IPS-18c (cell line): ENCODE measurements around the gene NEDD4L.

Experiments used
- H3K4me3 ChIP-seq: 2 replicates; pipeline ENCODE4 v1.7.0; 2013; ENCODE audit warnings: low read depth, mild to moderate bottlenecking, low read length, moderate library complexity; ENCODE audit not compliant: insufficient read depth
- H3K9me3 ChIP-seq: one replicate; pipeline ENCODE4 v1.6.1; 2013; ENCODE audit warnings: mild to moderate bottlenecking, low read length, moderate library complexity; ENCODE audit not compliant: control insufficient read depth, insufficient read depth

NEDD4L gene

GRCh38 chr18:58196164-58196563, 152.1 kb downstream of the NEDD4L start:
- Histone ChIP-seq H3K9me3 (no peaks in the 10 kb centered on the region), H3K4me3 (0 out of 2 replicates have a peak overlapping the region, but pooled peaks have one; percentile 46)

- Histone ChIP-seq H3K4me3 (no peak overlapping the region), H3K9me3 (no peaks in the 10 kb centered on the region)
These were observed 153.2 kb downstream of the NEDD4L start for GRCh38 chr18:58196881-58197872.

DNA sequence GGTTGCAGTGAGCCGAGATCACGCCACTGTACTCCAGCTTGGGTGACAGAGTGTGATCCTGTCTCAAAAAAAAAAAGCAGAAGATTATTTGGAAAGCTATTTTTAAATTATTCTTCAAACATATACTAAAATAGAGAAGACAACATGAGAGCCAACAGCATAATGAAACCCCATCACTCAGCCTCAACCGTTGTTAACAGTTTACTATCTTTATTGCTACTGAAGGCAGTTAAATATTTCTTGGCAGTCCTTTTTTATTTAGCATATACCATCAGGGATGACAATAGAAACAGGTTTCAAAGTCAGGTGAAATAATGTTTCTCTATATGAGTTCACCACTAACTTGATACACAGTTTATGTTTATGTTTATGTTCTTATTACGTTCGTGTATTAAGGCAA, 157.2 kb downstream of the NEDD4L start:
- no peak overlapping the region for H3K4me3 ChIP-seq
- H3K9me3 ChIP-seq: no peaks in the 10 kb centered on the region

DNA sequence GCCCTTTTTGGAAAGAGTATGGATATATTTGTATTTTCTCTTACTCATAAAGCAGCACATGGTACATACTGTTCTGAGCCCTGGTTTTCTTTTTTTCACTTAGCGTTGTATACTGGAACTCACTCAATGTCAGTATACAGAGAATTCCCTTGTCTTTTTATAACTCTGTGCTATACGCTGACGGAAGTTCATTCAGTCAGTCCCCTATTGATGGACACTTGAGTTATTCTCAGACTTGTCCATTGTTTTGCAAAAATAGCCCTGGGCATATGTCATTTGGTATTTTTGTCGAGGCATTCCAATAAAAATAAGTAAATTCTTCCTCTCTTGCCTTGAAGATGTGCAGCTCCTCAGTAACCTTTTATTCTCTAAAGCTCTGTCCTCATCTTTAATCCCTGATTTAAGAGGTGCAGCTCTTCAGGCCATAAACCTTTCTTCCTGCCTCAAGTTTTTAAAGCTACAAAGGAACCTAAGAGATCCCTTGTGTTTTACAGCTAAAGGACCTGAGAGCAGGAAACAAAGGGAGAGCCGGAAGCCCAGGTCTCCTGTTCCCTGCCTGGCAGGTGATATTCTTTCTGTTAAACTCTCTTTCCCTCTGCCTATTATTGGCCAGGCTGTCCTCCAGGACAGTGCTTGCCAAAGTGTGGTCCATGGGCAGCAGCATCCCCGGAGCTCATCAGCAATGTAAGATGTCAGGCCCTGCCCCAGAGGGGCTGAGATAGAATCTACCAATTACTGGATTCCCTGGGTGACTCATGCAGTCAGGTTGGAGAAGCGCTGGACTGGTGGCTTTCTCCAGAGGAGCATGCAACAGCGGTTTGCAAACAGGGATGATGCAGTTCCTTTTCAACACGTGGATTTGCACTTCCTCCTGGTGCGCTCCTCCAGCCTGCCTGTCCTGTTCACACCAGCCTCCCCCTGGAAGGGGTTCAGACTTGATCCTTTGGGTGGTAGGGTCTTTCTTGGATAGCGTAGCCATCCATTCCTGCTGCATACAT, 158.0 kb downstream of the NEDD4L start:
- Histone ChIP-seq H3K9me3 (no peaks in the 10 kb centered on the region), H3K4me3 (no peak overlapping the region)

DNA sequence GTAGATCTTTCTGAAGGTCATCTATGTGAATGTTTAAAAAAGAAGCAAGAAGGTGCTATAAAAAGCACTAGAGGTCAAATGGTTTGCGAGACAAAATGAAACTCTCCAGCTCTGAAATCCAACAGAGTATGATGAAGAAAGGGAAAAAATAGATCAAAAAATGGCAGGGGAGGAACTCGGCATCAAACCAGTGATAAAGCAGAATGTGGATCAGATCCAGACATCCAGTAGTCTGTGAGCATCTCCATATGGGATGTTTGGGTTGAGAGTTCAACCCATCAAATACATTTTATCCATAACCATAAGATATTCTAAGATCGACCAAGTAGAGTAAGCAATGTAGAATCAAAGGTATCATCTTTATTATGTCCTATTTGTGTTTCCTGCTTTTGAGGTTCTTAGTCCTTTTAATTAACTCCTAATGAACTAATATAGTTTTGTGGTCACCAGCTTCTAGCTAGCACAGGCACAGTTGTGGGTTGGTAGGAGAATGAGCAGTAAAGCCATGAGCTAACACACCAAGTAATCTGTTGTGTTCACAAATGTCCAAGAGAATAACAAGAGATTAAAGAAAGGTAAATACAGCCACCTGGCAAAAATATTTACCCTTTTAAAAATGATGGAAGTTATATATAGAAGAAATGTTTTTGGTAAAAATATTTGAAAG, 160.9 kb downstream of the NEDD4L start:
- Histone ChIP-seq H3K4me3 (no peak overlapping the region), H3K9me3 (no peaks in the 10 kb centered on the region)

DNA sequence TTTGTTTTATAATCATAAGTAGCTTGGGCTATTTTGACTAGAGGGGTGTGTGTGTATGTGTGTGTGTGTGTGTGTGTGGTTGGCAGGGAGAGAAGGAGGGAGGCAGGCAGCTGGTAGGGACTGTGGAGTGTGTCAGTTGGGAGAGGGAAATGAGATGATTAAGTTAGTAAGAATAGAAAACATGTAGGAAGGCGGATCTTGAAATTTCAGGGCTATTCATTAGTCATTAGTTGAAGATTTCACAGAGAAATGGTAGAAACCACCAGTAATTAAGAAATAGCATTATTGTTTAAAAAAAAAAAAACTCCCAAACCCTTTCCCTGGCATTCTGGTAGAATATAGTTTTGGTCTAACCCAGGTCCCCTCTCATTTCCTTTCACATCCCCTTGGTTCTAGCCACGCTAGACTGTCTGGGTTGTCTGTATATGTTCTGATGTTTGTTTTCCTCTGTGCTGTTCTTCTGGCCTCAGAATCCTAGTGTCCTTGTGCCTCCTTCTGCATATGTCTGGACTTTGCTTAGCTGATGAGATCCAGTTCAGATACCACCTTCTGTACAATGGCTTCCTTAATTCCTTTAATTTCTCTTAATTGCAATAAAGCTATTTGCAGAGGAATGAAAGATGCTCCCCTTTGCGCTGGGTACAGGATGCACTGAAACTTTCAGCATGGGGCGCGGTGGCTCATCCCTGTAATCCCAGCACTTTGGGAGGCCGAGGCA, 161.6 kb downstream of the NEDD4L start:
- no peak overlapping the region for H3K4me3 ChIP-seq

DNA sequence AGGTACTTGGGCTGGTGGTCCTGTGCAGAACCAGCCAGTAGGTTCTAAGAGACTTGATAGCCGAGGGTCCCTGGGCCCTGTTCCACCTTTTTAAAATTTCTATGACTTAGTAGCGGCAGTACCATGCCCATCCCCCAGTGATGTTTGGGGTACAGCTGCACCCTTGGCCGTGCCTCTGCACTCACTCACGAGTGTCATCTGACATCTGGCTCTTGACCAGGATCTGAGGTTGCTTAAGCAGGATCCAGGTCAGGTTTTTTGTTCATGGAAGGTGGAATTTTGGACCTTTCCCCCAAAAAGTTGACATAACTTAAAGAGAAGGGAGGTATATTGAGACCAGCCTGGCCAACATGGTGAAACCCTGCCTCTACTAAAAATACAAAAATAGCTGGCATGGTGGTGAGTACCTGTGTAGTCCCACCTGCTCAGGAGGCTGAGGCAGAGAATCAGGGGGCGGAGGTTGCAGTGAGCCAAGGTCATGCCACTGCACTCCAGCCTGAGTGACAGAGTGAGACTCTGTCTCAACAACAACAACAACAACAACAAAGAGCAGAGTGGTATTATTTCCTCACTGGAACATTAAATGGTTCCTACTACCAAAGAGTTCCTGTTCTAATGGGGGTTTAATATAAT, 163.6 kb downstream of the NEDD4L start:
- Histone ChIP-seq H3K4me3 (no peak overlapping the region), H3K9me3 (no peaks in the 10 kb centered on the region)

More for the DNA sequence above, 161.6 kb downstream of the NEDD4L start:
- H3K9me3 ChIP-seq: no peaks in the 10 kb centered on the region

GRCh38 chr18:58208207-58208932, 164.3 kb downstream of the NEDD4L start:
- no peaks in the 10 kb centered on the region for H3K9me3 ChIP-seq
- no peak overlapping the region for H3K4me3 ChIP-seq

- Histone ChIP-seq H3K4me3 (no peak overlapping the region), H3K9me3 (no peaks in the 10 kb centered on the region)
These were observed 165.3 kb downstream of the NEDD4L start for GRCh38 chr18:58209326-58209725.

DNA sequence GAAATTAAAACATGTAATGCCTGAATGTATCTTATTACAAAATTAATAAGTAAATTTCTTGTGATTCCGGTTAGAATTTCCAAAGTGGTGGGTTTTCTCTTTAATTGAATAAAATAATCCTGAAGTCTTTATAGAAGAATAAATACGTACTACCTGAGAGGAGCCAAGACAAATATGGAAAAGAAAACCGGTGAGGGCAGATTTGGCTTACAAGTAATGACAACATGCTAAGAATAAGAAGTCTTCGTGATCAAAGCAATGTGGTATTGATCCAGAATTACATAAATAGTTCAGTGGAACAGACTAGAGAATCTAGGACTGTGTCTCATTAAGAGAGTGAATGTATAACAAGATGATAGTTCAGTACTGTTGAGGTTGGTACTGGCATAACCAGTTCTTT, 167.5 kb downstream of the NEDD4L start:
- H3K4me3 ChIP-seq: no peak overlapping the region
- H3K9me3 ChIP-seq: no peaks in the 10 kb centered on the region

DNA sequence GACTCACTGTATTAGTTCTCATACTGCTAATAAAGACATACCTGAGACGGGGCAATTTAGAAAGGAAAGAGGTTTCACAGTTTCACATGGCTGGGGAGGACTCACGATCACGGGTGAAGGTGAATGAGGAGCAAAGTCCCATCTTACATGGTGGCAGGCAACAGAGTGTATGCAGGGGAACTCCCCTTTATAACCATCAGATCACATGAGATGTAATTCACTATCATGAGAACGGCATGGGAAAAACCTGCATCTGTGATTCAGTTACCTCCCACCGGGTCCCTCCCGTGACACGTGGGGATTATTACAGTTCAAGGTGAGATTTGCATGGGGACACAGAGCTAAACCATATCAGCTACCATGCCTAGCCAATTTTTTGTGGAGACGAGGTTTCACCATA, 168.2 kb downstream of the NEDD4L start:
- no peaks in the 10 kb centered on the region for H3K9me3 ChIP-seq
- no peak overlapping the region for H3K4me3 ChIP-seq

- Histone ChIP-seq H3K9me3 (no peaks in the 10 kb centered on the region), H3K4me3 (no peak overlapping the region)
These were observed 169.4 kb downstream of the NEDD4L start for GRCh38 chr18:58213440-58213839.

GRCh38 chr18:58215011-58215410, 171.0 kb downstream of the NEDD4L start:
- H3K9me3 ChIP-seq: no peaks in the 10 kb centered on the region

DNA sequence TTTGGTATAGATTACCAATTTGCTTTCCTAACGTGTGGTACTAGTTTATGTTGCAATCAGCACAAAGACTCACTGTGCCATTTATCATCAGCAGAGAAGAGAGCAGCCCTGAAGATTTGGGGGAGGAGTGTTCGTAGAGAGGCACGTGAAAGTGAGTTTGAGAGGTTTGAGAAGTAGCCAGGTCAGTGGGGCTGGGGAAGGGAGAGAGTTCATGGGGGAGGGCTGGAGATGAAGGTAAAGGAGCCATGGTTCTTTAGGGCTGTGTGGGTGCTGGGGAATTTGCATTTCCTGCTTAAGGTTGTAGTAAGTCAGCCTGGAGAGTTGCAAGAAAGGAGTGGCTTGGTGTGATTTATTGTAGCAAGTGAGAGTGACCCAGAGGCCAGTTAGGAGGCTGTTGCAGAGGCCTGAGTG, 172.1 kb downstream of the NEDD4L start:
- no peak overlapping the region for H3K4me3 ChIP-seq
- no peaks in the 10 kb centered on the region for H3K9me3 ChIP-seq

More at GRCh38 chr18:58215011-58215410, 171.0 kb downstream of the NEDD4L start:
- no peak overlapping the region for H3K4me3 ChIP-seq

DNA sequence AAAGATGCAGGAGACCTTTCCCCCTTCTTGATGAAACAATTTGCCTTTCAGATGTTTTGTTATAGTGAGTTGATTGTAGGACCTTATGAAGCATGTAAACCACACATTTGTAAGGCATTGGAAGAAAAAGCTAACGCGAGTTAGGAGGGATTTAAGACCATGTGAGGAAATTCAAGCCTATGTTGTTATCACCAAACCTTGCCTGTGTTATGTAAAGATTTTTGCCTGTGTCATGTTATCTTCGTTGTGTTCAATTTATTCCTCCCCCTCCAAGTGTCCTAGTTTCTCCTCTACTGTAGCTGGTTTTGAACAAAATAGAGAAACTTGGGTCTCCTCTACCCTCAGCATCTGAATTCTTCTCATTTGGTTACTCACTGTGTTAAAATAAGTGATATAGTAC, 173.0 kb downstream of the NEDD4L start:
- H3K4me3 ChIP-seq: no peak overlapping the region
- no peaks in the 10 kb centered on the region for H3K9me3 ChIP-seq
